ENCODE data around the gene INPP5J. TPM values are rescaled to one million over a fixed set of nuclear protein-coding genes. Genes with fewer than 3 reads are reported as not detected.
A peak's percentile ranks its signal among the peaks of the same experiment; 100 is the strongest.

The INPP5J gene
- 0.13 and 0.29 TPM in 2 replicates for total RNA-seq

DNA sequence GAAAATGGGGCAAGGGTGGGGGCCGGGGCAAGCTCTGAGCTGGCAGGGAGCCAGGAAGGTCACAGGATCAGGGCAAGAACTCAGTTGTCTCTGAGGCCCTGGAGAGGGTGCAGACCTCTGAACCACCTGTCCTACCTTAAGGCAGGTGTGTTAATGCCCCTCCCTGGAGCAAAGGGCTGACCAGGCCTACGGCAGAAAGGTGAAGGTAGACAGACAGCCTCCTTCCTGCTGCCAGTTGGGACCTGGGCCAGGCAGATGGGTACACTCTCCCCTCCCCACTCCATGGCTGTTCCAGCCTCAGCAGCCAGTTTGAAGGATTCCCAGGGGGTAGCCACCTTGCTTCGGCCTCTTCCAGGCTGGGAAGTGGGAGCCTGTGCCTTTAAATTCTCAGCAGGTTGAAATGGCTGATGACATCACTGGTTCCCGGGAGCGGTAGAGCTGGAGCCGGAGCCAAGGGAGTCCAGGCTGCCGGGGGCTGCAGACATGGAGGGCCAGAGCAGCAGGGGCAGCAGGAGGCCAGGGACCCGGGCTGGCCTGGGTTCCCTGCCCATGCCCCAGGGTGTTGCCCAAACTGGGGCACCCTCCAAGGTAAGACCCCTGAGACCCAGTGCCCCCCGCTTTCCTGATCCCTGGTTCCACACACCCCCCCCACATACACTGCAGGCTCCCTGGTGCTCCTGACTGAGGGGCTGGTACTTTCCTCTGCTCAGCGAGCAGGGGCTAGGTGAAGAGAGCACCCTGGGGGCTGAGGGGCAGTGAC is at the start of gene INPP5J:
Gene INPP5J (plus strand): TSS at position 435 of the 760 bp plus-strand sequence. CDS start 49 bp downstream, at position 484.

GRCh38 chr22:31080848-31081649 is 41.7 kb upstream of the INPP5J start, which contains the start of gene SMTN:
SMTN (plus strand) TSS chr22:31081318; CDS start chr22:31083259, 1,941 bp downstream.

DNA sequence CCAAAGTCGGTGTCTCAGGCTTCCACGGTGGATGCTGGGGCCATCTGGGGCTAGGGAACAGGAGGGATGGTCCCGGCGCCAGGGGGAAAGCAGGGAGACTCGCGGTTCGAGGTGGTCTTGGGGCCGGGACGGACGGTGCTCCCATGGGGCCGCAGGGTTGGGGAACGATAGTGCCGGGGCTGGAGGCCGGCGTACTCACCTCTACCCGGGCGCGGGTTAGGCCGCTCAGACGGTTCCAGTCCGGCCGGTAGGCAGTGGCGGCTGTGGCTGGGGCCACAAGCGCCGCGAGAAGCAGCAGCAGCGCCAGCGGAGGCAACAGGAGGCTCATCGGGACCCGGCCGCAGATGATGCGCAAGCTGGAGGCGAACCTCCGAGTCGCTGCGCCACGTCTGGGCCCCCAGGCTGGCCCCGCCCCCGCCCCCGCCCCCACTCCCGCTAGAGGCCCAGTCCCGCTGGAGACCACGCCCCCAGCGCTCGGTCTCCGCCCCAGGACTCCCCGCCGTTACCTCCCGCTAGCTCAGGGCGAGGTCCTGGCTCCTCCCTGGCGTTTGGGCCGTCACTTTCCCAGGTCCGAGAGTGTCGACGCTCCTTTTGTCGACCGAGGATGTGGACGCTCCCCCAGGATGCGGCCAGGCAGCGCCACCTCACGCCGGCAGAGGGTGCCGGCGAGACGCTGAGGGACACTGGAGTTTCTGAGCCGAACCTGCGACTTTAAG is 15.4 kb upstream of the INPP5J start, which contains the start of gene SELENOM:
Gene SELENOM (minus strand): TSS at position 391 of the 716 bp plus-strand sequence. CDS start 63 bp downstream, at position 328.

DNA sequence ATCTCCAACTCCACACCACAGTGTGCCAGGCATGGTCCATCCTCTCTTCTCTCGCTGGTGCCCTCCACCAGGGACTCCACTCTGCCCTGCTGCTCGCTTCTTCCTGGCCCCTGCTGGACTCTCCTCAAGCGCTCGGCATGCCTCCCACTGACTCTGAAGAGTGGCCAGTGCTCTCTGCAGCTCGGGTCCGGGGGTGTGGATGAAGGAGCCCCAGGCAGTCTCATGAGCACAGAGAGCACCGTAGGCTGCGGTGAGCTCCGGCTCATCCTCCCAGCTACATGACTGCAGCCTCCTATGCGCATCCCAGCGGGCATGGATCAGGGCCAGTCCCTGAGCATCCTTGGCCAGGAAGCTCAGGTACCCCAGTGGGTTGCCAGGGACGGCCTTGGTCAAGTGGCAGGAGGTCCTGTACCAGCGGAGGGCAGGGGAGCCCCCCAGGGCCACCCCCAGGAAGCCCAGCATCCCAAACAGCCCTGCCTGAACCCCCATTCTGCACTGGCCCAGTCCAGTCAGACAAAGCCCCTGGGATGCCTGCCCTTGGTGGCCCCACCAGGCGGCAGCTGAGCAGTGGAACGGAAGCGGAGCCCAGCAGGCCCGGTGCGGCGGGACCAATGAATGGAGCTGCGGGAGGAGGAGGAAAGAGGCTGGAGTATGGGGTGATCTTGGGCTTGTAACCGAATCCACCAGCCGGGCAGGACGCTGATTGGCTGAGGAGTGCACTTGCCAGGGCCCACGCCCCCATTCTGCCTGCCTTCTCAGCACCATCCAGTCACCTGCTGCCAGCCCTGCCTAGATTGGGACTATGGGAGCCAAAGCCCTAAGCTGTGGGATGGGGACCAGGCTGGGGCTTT is 17.3 kb downstream of the INPP5J start, which contains the start of gene PLA2G3:
Gene PLA2G3 (minus strand): TSS at position 643 of the 851 bp plus-strand sequence. CDS start 154 bp downstream, at position 489.

Small RNA genes lying within 50 kb of the gene (small RNA-seq; reads per million reads assigned to genes)
- gene MIR3928: 1.7 reads per million, percentile 42 among the genes with 10 or more reads in this experiment

Other genes with a start within 250 kb of the INPP5J start
- 26.3 and 28.5 TPM in 2 replicates for gene MORC2, start 154.2 kb upstream of the INPP5J start, total RNA-seq
- 114 and 125 TPM in 2 replicates for gene TUG1, start 153.7 kb upstream of the INPP5J start, total RNA-seq
- 114 and 158 TPM in 2 replicates for gene SMTN, start 41.6 kb upstream of the INPP5J start, total RNA-seq
- gene SELENOM, start 15.4 kb upstream of the INPP5J start, total RNA-seq: 38.0 and 44.7 TPM in 2 replicates
- gene PLA2G3, start 17.5 kb downstream of the INPP5J start, total RNA-seq: under 0.01 and 0.29 TPM in 2 replicates
- 25.4 and 31.5 TPM in 2 replicates for gene RNF185, start 37.2 kb downstream of the INPP5J start, total RNA-seq
- gene LIMK2, start 89.3 kb downstream of the INPP5J start, total RNA-seq: 98.3 and 113 TPM in 2 replicates
- 4.1 and 5.2 TPM in 2 replicates for gene PIK3IP1, start 169.5 kb downstream of the INPP5J start, total RNA-seq
- gene PATZ1, start 223.4 kb downstream of the INPP5J start, total RNA-seq: 14.2 and 19.5 TPM in 2 replicates

All from thoracic aorta endothelial cell (primary cell).